Tracheal epithelial cell (primary cell): ENCODE data around the gene SMC4. TPM values are rescaled to one million over a fixed set of nuclear protein-coding genes. Genes with fewer than 3 reads are reported as not detected.

ENCODE experiments used
- total RNA-seq: library from RNA; depleted of rRNA; stranded (reverse); fragments of >200 nt; gene quantifications from 2 replicates; pipeline ENCODE4 v1.2.1, GENCODE V29; 2014

Gene SMC4
- 11.1 and 13.2 TPM in 2 replicates for total RNA-seq

DNA sequence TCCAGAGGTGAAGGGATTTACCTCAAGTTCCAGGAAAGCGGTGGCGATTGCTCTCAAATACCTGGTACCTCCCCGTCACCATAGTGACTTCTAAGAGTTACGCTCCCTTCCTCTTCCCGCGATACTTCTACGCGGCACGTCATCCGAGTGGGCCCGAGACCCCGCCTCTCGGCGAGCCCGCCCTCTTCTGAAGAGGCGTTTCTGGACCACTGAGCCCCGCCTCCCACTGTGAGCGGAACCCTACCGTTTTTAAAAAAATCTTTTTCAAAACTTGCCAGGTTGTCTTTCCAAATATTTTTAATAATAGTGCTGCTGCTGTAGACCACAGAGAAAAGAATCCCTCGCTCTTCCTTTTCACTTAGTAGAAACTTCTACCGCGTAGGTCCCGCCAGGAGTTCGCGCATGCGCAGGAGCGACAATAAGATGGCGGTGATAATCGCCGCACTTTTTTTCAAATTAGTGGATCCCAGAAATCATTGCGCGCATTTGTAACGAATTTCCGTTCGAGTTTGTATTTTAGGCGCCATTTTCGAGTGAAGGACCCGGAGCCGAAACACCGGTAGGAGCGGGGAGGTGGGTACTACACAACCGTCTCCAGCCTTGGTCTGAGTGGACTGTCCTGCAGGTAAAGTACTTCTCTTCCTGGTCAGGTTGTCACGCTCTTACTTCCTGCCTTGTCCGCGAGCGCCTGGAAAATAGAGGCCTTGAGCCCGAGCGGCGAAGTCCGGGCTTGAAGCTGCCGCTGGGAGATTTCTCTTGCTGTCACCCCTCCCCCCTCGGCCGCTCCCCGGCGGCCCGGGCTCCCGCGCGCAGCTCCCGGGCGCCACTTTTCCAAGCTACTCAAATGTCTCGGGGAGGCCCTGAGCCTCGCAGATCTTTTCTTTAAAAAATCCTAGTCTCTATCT lies at the start of gene SMC4, which contains the start of gene IFT80:
Gene SMC4 (plus strand): TSS at position 526 of the 905 bp plus-strand sequence. CDS start 1,177 bp downstream, outside the sequence.
Gene IFT80 (minus strand): TSS at position 101 of the 905 bp plus-strand sequence. CDS start 14,625 bp downstream, outside the sequence.

DNA sequence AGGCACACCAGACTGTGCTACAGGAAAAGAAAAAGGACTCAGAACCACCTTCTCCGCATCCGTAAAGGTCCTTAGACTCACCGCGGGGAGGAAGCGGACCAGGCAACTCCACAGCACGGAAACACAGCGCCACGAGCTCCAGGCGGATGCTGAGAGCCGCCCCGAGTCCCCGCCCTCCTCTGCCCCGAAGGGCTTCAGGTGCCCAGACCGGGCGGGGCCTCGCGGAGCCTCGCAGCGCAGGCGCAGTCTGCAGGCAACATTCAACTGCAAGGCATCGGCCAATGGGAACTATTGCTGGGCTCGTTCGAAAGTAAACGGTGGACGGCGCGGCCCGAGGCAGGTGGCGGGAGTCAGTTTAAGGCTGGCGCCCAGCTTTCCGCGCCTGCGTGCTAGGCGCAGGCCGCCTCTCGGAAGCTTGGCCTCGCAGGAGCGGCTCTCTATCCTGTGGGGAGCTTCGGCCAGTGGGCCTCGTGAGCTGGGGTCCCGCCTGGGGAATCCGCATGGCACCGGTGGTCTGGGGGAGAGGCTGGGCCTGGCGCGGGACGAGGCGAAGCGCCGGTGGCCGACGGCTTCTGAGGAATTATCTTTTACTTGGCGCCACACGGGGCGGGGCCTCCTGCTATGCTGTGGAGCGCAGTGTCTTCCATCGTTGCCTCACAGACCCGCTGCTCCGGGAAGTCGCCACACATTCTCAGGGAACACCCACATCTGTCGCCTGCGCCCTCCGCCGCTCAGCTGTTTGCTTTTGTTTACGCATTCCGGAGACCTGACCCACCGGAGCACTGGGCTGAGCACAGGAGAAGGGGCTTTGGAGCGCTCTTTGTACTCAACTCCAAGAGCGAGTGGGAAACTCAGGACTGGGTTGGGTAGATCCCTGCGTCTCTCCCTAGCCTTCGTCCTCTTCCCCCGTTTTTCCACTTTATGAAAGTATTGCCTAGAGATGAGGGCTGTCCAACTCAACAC lies 50.5 kb downstream of the SMC4 start, which contains the start of gene TRIM59:
Gene TRIM59 (minus strand): TSS at position 151 of the 963 bp plus-strand sequence. CDS start 10,603 bp downstream, outside the sequence.

Other genes starting within 250 kb of the SMC4 start
- gene C3orf80, start 174.2 kb upstream of the SMC4 start, total RNA-seq: under 0.01 TPM in 1 of 2 replicates, not detected in the other
- 13.7 and 19.4 TPM in 2 replicates for gene IFT80, start 425 bp upstream of the SMC4 start, total RNA-seq
- 7.5 and 9.2 TPM in 2 replicates for gene TRIM59, start 50.1 kb downstream of the SMC4 start, total RNA-seq
- 32.0 and 33.0 TPM in 2 replicates for gene KPNA4, start 165.9 kb downstream of the SMC4 start, total RNA-seq